HCT116 (cell line): ENCODE measurements around the gene PHACTR1. TPM values are rescaled to one million over a fixed set of nuclear protein-coding genes. Genes with fewer than 3 reads are reported as not detected.

ENCODE experiments used
- ATAC-seq: fragments of 200-7000 bp; cut with Tn5 transposase; 2 replicates; pipeline ENCODE4 v1.9.1; 2020; ENCODE audit warnings: mild to moderate bottlenecking, moderate library complexity
- BruUV-seq: library from RNA; stranded (reverse); fragments of 400-500 nt; replicated peaks from 2 replicates; lab custom pipeline; 2021; lab: Mats Ljungman, UMichigan
- CTCF ChIA-PET: fragments of 300-600 bp; sonication (Branson Sonifier 250); formaldehyde crosslinking; loops from one replicate; lab custom pipeline; 2021; ENCODE audit warnings: antibody characterized with exemption; lab: Charles Lee
- POLR2A ChIA-PET: fragments of 300-600, 350-600 bp; sonication (Branson Sonifier 250); formaldehyde crosslinking; loops from one replicate; lab custom pipeline; 2021; ENCODE audit warnings: antibody characterized with exemption; lab: Charles Lee
- RAD21 ChIA-PET, 2 experiments: fragments of 300-600 bp; sonication (Branson Sonifier 250); formaldehyde crosslinking; loops; one replicate each; lab custom pipeline; 2023; ENCODE audit warnings: low total read pairs in 2 of 2; ENCODE audit not compliant: uncharacterized antibody in 2 of 2, unreplicated experiment in 2 of 2, low non-redundant PET in 1 of 2; lab: Charles Lee
- DNase-seq: peaks from one replicate; pipeline ENCODE4 v3.0.0-alpha.2; 2010; ENCODE audit warnings: low read depth, low spot score
- H2AFZ ChIP-seq: fragments of 200-600 bp; shearing (Covaris generic), sonication (generic); 2 replicates; pipeline ENCODE4 v1.6.1; 2017; ENCODE audit warnings: low read depth, mixed run types, mixed read lengths, antibody characterized with exemption, low read length; ENCODE audit not compliant: poor library complexity, severe bottlenecking
- H3K27ac ChIP-seq: 2 replicates; pipeline ENCODE4 v1.5.1; 2012; ENCODE audit warnings: low read depth, low read length
- H3K27me3 ChIP-seq: fragments of 200-600 bp; sonication (generic); 2 replicates; pipeline ENCODE4 v1.6.1; 2016; ENCODE audit warnings: mixed run types, low read length, mixed read lengths; ENCODE audit not compliant: insufficient read depth
- H3K36me3 ChIP-seq, 2 experiments: fragments of 200-500 bp in 1 of 2; fragments of 200-600 bp in 1 of 2; sonication (Bioruptor generic) in 1 of 2; sonication (generic) in 1 of 2; 2 replicates each; pipeline versions ENCODE4 v1.5.1 to v1.6.1; 2014 to 2016; ENCODE audit warnings: low read length in 2 of 2, inconsistent platforms in 1 of 2, mixed read lengths in 1 of 2, mixed run types in 1 of 2; ENCODE audit not compliant: insufficient read depth in 2 of 2, control insufficient read depth in 1 of 2
- H3K4me1 ChIP-seq, 2 experiments: fragments of 200-600 bp in 1 of 2; sonication (generic) in 1 of 2; 2 replicates each; pipeline versions ENCODE4 v1.5.1 to v1.6.1; 2012 to 2017; ENCODE audit warnings: low read length in 2 of 2, inconsistent platforms in 1 of 2, mild to moderate bottlenecking in 1 of 2, mixed read lengths in 1 of 2, mixed run types in 1 of 2, moderate library complexity in 1 of 2; ENCODE audit not compliant: insufficient read depth in 2 of 2, control insufficient read depth in 1 of 2
- H3K4me2 ChIP-seq: fragments of 200-600 bp; sonication (generic); 2 replicates; pipeline ENCODE4 v1.6.1; 2017; ENCODE audit warnings: mixed run types, low read length, mixed read lengths
- H3K4me3 ChIP-seq, 2 experiments: fragments of 200-600 bp in 1 of 2; sonication (generic) in 1 of 2; replicated peaks in 1 of 2; 2 replicates each; pipeline ENCODE4 v1.5.1; 2011 to 2016; ENCODE audit warnings: low read length in 2 of 2, control low read depth in 1 of 2, low read depth in 1 of 2, mild to moderate bottlenecking in 1 of 2, mixed read lengths in 1 of 2, mixed run types in 1 of 2
- H3K79me2 ChIP-seq: fragments of 200-600 bp; sonication (generic); 2 replicates; pipeline ENCODE4 v1.6.1; 2017; ENCODE audit warnings: mild to moderate bottlenecking, mixed run types, low read length, moderate library complexity, mixed read lengths; ENCODE audit not compliant: insufficient read depth
- H3K9ac ChIP-seq: fragments of 200-600 bp; sonication (generic); 2 replicates; pipeline ENCODE4 v1.6.1; 2016; ENCODE audit warnings: low read length, mixed read lengths
- H3K9me2 ChIP-seq: fragments of 200-600 bp; sonication (generic), shearing (Covaris generic); 2 replicates; pipeline ENCODE4 v1.6.1; 2017; ENCODE audit warnings: mixed run types, mild to moderate bottlenecking, moderate library complexity; ENCODE audit not compliant: insufficient read depth
- H3K9me3 ChIP-seq, 2 experiments: fragments of 200-500 bp in 1 of 2; fragments of 200-600 bp in 1 of 2; sonication (Bioruptor generic) in 1 of 2; sonication (generic) in 1 of 2; 2 replicates each; pipeline ENCODE4 v1.6.1; 2014 to 2017; ENCODE audit warnings: low read length in 2 of 2, mixed read lengths in 2 of 2, inconsistent platforms in 1 of 2, low read depth in 1 of 2, mild to moderate bottlenecking in 1 of 2, mixed run types in 1 of 2, moderate library complexity in 1 of 2; ENCODE audit not compliant: control insufficient read depth in 1 of 2, insufficient read depth in 1 of 2
- H4K20me1 ChIP-seq: fragments of 200-600 bp; sonication (generic), shearing (Covaris generic); 2 replicates; pipeline ENCODE4 v1.6.1; 2017; ENCODE audit warnings: mixed run types, mild to moderate bottlenecking, moderate library complexity; ENCODE audit not compliant: insufficient read depth
- CBX3 ChIP-seq: IDR thresholded peaks from 2 replicates; pipeline ENCODE4 v1.6.1; 2012; ENCODE audit warnings: low read depth
- ZFX ChIP-seq: fragments of 450-650 bp; IDR thresholded peaks from 2 replicates; pipeline ENCODE4 v1.6.1; 2017
- intact Hi-C: fragments of 100-400 bp; cut with micrococcal nuclease; formaldehyde crosslinking; loops from 2 replicates; pipeline ENCODE4 v1.10.0; 2022
- total RNA-seq: library from RNA; stranded (reverse); gene quantifications from one replicate; pipeline ENCODE4 v1.2.1, GENCODE V29; 2021; ENCODE audit not compliant: unreplicated experiment
- TF ChIP-seq, protein P1 (sequence below): IDR thresholded peaks from 2 replicates; pipeline ENCODE4 v1.6.1; 2012; ENCODE audit warnings: low read depth
- TF ChIP-seq, protein P2 (sequence below): IDR thresholded peaks from 2 replicates; pipeline ENCODE4 v1.6.1; 2012
- TF ChIP-seq, protein P3 (sequence below), 3 experiments: fragments of 200-600 bp in 1 of 3; sonication (generic) in 1 of 3; IDR thresholded peaks in 2 of 3; conservative IDR thresholded peaks in 1 of 3; 2 replicates each; pipeline ENCODE4 v1.5.1; 2012 to 2017; ENCODE audit warnings: low read depth in 2 of 3, low read length in 2 of 3, antibody characterized with exemption in 1 of 3, borderline replicate concordance in 1 of 3, control low read depth in 1 of 3, mild to moderate bottlenecking in 1 of 3, mixed read lengths in 1 of 3, mixed run types in 1 of 3, moderate library complexity in 1 of 3; ENCODE audit not compliant: insufficient read depth in 1 of 3

Gene PHACTR1
- total RNA-seq, 1 experiment from 2014 or later = 0.17 TPM

DNA sequence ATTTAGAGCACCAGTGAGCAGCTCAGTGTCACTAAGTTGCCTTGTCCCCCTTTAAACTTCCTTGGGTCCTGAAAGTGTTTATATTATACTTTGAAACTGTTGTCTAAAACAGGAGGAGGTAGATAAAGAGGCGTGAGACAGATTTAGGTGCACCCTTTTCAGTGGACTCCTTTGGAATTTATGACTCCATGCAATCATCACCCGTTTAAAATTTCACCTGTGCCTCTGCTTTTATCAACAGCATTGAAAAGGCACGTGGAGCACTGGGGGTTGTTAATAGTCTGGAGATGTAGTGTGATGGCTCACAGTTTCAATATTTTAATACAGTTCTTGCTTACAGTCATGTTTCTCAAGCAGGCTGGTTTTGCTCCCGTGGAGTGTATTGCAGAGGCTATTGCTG lies 162.2 kb downstream of the PHACTR1 start:
- Histone ChIP-seq H4K20me1 (no peaks in the 10 kb centered on the region), H3K4me2 (no peak overlapping the region), H3K9ac (no peak overlapping the region), H3K79me2 (no peaks in the 10 kb centered on the region), H3K4me1 (no peaks in the 10 kb centered on the region), H3K27ac (no peak overlapping the region), H3K4me3 (no peak overlapping the region), H3K9me2 (no peaks in the 10 kb centered on the region), H3K9me3 (no peaks in the 10 kb centered on the region), H3K27me3 (peaks cover 49% of the 10 kb centered on the region; the same call in 1 of the 2 replicates), H2AFZ (no peak overlapping the region), H3K36me3 (no peaks in the 10 kb centered on the region)
- no peak for TF ChIP-seq ZFX
- TF ChIP-seq, protein P1, sequence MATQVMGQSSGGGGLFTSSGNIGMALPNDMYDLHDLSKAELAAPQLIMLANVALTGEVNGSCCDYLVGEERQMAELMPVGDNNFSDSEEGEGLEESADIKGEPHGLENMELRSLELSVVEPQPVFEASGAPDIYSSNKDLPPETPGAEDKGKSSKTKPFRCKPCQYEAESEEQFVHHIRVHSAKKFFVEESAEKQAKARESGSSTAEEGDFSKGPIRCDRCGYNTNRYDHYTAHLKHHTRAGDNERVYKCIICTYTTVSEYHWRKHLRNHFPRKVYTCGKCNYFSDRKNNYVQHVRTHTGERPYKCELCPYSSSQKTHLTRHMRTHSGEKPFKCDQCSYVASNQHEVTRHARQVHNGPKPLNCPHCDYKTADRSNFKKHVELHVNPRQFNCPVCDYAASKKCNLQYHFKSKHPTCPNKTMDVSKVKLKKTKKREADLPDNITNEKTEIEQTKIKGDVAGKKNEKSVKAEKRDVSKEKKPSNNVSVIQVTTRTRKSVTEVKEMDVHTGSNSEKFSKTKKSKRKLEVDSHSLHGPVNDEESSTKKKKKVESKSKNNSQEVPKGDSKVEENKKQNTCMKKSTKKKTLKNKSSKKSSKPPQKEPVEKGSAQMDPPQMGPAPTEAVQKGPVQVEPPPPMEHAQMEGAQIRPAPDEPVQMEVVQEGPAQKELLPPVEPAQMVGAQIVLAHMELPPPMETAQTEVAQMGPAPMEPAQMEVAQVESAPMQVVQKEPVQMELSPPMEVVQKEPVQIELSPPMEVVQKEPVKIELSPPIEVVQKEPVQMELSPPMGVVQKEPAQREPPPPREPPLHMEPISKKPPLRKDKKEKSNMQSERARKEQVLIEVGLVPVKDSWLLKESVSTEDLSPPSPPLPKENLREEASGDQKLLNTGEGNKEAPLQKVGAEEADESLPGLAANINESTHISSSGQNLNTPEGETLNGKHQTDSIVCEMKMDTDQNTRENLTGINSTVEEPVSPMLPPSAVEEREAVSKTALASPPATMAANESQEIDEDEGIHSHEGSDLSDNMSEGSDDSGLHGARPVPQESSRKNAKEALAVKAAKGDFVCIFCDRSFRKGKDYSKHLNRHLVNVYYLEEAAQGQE = no peak
- TF ChIP-seq, protein P2, sequence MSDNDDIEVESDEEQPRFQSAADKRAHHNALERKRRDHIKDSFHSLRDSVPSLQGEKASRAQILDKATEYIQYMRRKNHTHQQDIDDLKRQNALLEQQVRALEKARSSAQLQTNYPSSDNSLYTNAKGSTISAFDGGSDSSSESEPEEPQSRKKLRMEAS = no peak
- no peak for TF ChIP-seq CBX3
- TF ChIP-seq, protein P3, sequence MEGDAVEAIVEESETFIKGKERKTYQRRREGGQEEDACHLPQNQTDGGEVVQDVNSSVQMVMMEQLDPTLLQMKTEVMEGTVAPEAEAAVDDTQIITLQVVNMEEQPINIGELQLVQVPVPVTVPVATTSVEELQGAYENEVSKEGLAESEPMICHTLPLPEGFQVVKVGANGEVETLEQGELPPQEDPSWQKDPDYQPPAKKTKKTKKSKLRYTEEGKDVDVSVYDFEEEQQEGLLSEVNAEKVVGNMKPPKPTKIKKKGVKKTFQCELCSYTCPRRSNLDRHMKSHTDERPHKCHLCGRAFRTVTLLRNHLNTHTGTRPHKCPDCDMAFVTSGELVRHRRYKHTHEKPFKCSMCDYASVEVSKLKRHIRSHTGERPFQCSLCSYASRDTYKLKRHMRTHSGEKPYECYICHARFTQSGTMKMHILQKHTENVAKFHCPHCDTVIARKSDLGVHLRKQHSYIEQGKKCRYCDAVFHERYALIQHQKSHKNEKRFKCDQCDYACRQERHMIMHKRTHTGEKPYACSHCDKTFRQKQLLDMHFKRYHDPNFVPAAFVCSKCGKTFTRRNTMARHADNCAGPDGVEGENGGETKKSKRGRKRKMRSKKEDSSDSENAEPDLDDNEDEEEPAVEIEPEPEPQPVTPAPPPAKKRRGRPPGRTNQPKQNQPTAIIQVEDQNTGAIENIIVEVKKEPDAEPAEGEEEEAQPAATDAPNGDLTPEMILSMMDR (IDR thresholded peaks at IDR 0.05 in 2 of 3, conservative IDR thresholded peaks at IDR 0.05 in 1 of 3; ENCODE audit: borderline replicate concordance in 1 of 3, insufficient read depth in 1 of 3, low read depth in 2 of 3, low read length in 2 of 3) = no peak
- no peak for ATAC-seq
- intact Hi-C loops = no loop called here
- DNase-seq = no peak
- POLR2A ChIA-PET = no interaction called here
- BruUV-seq = no TSS peak
- RAD21 ChIA-PET = no interaction called here
- CTCF ChIA-PET = no interaction called here
